Muscle of leg (tissue), 11 donors: ENCODE measurements around the gene PSMD5. TPM values are rescaled to one million over a fixed set of nuclear protein-coding genes. Genes with fewer than 3 reads are reported as not detected.
"Not testable (repeated sequence)": the region's sequence is repeated elsewhere in the genome, so short reads cannot be mapped to it uniquely, and the experiment has no call there.

Experiments
- DNase-seq: peaks from one replicate; pipeline ENCODE4 v3.0.0; 2013
- H3K27ac ChIP-seq: one replicate; pipeline ENCODE4 v1.5.1; 2013; ENCODE audit warnings: mild to moderate bottlenecking, low read length, control low read depth
- H3K27me3 ChIP-seq: one replicate; pipeline ENCODE4 v1.6.1; 2013; ENCODE audit warnings: low read length; ENCODE audit not compliant: control insufficient read depth, insufficient read depth
- H3K36me3 ChIP-seq: one replicate; pipeline ENCODE4 v1.6.1; 2013; ENCODE audit warnings: low read length; ENCODE audit not compliant: control insufficient read depth, insufficient read depth
- H3K4me1 ChIP-seq: one replicate; pipeline ENCODE4 v1.6.1; 2013; ENCODE audit warnings: low read length; ENCODE audit not compliant: control insufficient read depth, insufficient read depth
- H3K4me3 ChIP-seq: one replicate; pipeline ENCODE4 v1.5.1; 2013; ENCODE audit warnings: low read length, control low read depth
- H3K9me3 ChIP-seq: replicated peaks from 2 replicates; pipeline ENCODE4 v1.6.1; 2013; ENCODE audit warnings: low read depth, low read length; ENCODE audit not compliant: control insufficient read depth
- WGBS: methylation state at CpG from one replicate; pipeline ENCODE4 v1.1.5; 2013; ENCODE audit warnings: missing lambda C conversion rate; ENCODE audit not compliant: insufficient coverage; 5-methylcytosine and 5-hydroxymethylcytosine counted together
- polyA plus RNA-seq, 8 donors: library from polyadenylated mRNA; unstranded; fragments of 120-200 nt; gene quantifications; one replicate each; pipeline versions ENCODE4 v1.2.1 to v1.2.3, GENCODE V29; 2013; ENCODE audit warnings: inconsistent platforms in 1 of 8, low replicate concordance in 1 of 8; ENCODE audit not compliant: insufficient read length in 8 of 8, insufficient read depth in 1 of 8
- total RNA-seq: library from RNA; stranded (reverse); fragments of 120-200 nt; gene quantifications from one replicate; pipeline ENCODE4 v1.2.4, GENCODE V29; 2013

The PSMD5 gene
- total and polyA plus RNA-seq, 9 donors = 17.1 to 24.9 (median 21.1) TPM

DNA sequence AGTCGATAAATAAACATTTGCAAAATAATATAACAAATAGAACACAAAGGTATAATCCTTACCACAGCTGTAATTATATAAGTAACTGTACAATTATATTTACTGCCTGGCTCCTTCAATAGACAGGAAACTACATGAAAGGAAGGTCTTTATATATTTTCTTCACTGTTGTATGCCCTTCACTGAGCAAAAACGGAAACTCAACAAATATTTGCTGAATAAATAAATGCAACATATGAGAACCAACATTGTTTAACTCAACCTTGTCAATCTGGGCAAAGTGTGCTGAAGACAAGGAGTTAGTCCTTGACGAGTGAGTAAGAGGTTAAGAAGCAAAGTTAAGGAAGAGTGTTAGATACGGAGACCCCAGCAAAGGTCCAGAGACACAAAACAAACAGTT lies 22.6 kb downstream of the PSMD5 start:
- H3K9me3 ChIP-seq = no peaks in the 10 kb centered on the region
- no peak overlapping the region for H3K4me3 ChIP-seq
- 100% methylated on average over 2 of the region's 4 CpGs for WGBS
- no peaks in the 10 kb centered on the region for H3K4me1 ChIP-seq
- peaks cover 37% of the 10 kb centered on the region for H3K36me3 ChIP-seq
- no peak overlapping the region for H3K27ac ChIP-seq
- no peaks in the 10 kb centered on the region for H3K27me3 ChIP-seq
- no peak for DNase-seq

DNA sequence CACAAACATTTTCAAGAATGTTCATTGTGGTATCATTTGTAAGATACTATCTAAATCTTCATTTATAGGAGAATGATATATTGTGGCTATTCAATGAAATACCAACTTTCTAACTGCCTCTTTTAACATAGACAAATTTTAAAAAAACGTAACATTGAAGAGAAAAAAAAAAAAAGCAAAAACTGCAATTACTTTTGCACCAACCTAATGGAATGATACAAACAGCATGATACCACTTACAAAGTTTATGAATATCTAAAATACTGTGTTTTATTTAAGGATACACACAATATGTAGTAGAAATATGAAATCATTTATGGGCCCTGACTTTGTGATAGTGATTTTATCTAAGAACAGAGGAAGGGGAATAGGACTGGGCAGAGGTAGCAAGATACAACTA lies 24.1 kb downstream of the PSMD5 start:
- no peaks in the 10 kb centered on the region for H3K4me1 ChIP-seq
- no CpG with 5 or more reads among the region's 1 CpG for WGBS
- no peak overlapping the region for H3K27ac ChIP-seq
- DNase-seq = no peak
- no peak overlapping the region for H3K4me3 ChIP-seq
- H3K36me3 ChIP-seq = peaks cover 27% of the 10 kb centered on the region
- H3K27me3 ChIP-seq = no peaks in the 10 kb centered on the region
- H3K9me3 ChIP-seq = no peaks in the 10 kb centered on the region

DNA sequence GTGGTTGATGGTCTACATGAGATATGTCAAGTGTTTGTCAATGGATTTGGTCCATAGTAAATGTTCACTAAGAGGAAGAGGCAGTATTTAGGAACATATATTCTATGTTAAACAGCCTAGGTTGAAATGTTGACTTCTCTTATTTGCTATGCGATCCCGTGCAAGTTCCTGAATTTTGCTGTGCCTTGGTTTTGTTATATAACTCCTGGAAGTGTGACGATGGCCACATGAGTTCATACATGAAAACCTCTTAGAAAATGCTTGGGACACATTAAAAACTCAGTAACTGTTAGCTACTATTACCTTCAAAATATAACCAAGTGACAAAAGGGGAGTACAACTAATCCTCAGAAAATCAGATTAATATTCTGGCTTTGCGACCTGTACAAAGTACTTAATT lies 27.6 kb downstream of the PSMD5 start:
- Histone ChIP-seq H3K9me3 (no peaks in the 10 kb centered on the region), H3K4me3 (no peak overlapping the region), H3K36me3 (peaks cover 14% of the 10 kb centered on the region), H3K4me1 (no peaks in the 10 kb centered on the region), H3K27me3 (no peaks in the 10 kb centered on the region), H3K27ac (no peak overlapping the region)
- 100% methylated on average over 2 of the region's 4 CpGs for WGBS
- DNase-seq = peak; percentile 10

- no peaks in the 10 kb centered on the region for H3K36me3 ChIP-seq
- H3K4me1 ChIP-seq = no peaks in the 10 kb centered on the region
- H3K4me3 ChIP-seq = no peak overlapping the region
- no peaks in the 10 kb centered on the region for H3K27me3 ChIP-seq
- peaks cover 17% of the 10 kb centered on the region for H3K9me3 ChIP-seq
- no peak overlapping the region for H3K27ac ChIP-seq
- DNase-seq = no peak
These were observed 33.8 kb downstream of the PSMD5 start for GRCh38 chr9:120808931-120809330.

DNA sequence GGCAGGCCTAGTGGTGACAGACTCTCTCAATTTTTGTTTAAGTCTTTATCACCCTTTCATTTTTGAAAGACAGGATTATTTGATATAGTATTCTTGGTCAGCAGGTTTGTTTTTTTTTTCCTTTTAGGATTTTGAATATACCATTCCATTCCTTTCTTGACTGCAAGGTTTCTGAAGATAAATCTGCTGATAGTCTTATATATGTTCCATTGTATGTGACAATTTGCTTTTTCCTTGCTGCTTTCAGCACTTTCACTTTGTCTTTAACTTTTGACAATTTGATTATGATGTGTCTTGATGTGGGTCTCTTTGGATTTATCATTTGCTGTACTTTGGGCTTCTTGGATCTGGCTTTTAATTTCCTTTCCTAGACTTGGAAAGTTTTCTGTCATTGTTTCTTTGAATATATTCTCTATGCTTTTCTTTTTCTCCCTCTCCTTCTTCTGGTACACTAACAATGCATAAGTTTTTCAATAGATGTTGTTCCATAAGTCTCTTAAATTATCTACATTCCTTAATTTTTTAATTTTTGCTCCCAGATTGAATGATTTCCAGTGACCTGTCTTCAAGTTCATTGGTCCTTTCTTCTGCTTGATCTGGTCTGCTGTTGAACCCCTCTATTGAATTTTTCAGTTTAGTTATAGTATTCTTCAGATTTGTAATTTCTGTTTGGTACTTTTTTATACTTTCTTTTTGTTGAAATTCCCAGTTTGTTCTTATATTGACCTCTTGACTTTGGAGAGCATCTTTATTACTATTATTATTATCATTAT lies 34.9 kb downstream of the PSMD5 start:
- Histone ChIP-seq H3K36me3 (no peaks in the 10 kb centered on the region), H3K27me3 (no peaks in the 10 kb centered on the region), H3K4me3 (no peak overlapping the region), H3K4me1 (no peaks in the 10 kb centered on the region), H3K27ac (no peak overlapping the region), H3K9me3 (peaks cover 17% of the 10 kb centered on the region)
- DNase-seq = no peak

- DNase-seq, H3K4me1 ChIP-seq, H3K36me3 ChIP-seq, H3K27me3 ChIP-seq, H3K4me3 ChIP-seq, H3K27ac ChIP-seq: not testable (repeated sequence)
- WGBS = 36% methylated on average over 1 of the region's 3 CpGs
- peaks cover 17% of the 10 kb centered on the region for H3K9me3 ChIP-seq
These were observed 37.8 kb downstream of the PSMD5 start for GRCh38 chr9:120804784-120805363.

DNA sequence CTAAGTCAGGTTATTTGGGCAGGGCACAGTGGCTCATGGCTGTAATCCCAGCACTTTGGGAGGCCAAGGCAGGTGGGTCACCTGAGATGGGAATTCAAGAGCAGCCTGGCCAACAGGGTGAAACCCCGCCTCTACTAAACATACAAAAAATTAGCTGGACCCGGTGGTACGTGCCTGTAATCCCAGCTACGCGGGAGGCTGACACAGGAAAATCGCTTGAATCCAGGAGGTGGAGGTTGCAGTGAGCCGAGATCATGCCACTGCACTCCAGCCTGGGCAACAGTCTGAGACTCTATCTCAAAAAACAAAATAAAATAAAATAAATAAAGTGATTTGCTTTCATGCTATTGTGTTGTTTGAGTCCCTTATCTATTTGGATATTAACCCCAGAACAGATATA lies 41.3 kb downstream of the PSMD5 start:
- Histone ChIP-seq H3K4me1 (no peaks in the 10 kb centered on the region), H3K4me3 (no peak overlapping the region), H3K9me3 (peaks cover 2% of the 10 kb centered on the region), H3K36me3 (no peaks in the 10 kb centered on the region), H3K27me3 (no peaks in the 10 kb centered on the region), H3K27ac (no peak overlapping the region)
- no peak for DNase-seq
- WGBS = no CpG with 5 or more reads among the region's 7 CpGs

DNA sequence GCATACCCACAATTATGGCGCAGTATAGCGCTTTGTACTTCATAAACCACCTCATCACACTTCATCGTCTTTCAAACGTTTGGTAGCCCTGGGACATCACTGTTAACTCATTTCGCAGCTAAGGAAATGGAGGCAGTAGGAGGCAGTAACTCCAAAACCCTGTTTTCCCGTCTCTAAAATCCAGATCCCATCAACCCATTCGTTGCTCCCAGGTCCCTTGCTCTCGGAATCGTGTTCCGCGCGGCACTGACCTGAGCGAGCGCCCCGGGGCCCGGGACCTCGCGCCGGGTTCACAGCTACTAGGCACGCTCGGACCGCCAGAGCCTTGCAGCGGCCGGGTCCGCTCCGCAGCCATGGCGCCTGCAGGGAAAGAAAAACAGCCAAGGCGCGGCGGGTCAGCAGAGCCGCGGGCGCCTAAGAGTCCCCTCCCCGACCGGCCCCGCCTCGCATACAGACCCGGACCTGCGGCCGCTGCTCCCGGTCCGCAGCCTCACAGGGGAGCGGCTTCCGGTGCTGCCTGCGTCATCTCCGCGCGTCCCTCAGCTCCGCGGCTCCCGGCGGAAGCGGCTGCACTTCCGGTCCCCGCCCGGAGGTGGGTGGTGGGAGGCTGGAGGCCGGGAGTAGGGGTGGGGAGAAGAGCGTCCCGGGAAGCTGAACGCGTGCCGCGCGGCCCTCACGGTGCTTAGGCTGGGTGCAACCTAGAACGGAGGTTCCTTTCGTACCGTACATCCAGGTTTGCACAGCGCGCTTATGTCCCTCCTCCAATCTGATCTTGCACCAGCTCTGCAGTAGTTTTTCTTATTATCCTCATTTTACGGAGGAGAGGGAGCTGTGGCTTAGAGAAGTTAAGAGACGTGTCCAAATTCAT lies 49.6 kb downstream of the PSMD5 start, which contains the start of gene FBXW2:
TSS of gene FBXW2 (minus strand) at position 519 of the 868 bp plus-strand sequence. CDS start 5,158 bp downstream, outside the sequence.
- Histone ChIP-seq H3K27ac (peak within 1 kb of the TSS; percentile 90), H3K27me3 (no peaks in the 10 kb centered on the region), H3K9me3 (no peaks in the 10 kb centered on the region), H3K4me3 (peak within 1 kb of the TSS; percentile 91), H3K4me1 (peaks cover 10% of the 10 kb centered on the region), H3K36me3 (peaks cover 6% of the 10 kb centered on the region)
- DNase-seq = peak; percentile 97
- WGBS = under 1% methylated on average over 58 of the region's 72 CpGs

- Histone ChIP-seq H3K9me3 (no peaks in the 10 kb centered on the region), H3K4me1 (peaks cover 10% of the 10 kb centered on the region), H3K4me3 (no peak overlapping the region), H3K36me3 (peaks cover 19% of the 10 kb centered on the region), H3K27me3 (no peaks in the 10 kb centered on the region), H3K27ac (no peak overlapping the region)
- DNase-seq = no peak
- WGBS = no CpG with 5 or more reads among the region's 3 CpGs
These were observed 51.6 kb downstream of the PSMD5 start for GRCh38 chr9:120791161-120791560.

DNA sequence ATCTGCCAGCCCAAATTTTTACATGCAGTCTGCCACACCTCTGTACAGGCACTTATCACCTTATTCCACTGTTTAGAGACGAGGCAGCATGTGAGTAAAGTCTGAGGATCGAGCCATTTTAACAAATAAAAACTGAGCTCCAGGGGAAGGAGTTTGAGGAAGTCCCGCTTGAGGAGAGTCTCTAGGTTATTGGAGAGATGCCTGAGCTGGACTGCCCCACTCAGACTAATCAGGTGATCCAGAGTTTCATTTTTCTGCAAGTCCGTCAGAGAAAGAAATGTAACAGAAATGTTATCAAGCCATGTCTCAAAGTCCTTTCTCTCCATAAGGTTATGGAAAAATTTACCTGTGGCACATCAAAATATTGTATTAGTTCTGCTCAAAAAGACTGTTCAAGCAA lies 54.8 kb downstream of the PSMD5 start:
- H3K9me3 ChIP-seq = no peaks in the 10 kb centered on the region
- no CpG with 5 or more reads among the region's 4 CpGs for WGBS
- H3K4me3 ChIP-seq = no peak overlapping the region
- H3K27ac ChIP-seq = no peak overlapping the region
- H3K27me3 ChIP-seq = no peaks in the 10 kb centered on the region
- peaks cover 6% of the 10 kb centered on the region for H3K4me1 ChIP-seq
- no peak for DNase-seq
- peaks cover 22% of the 10 kb centered on the region for H3K36me3 ChIP-seq
